Hepatocyte (in vitro differentiated cells): ENCODE data around the gene KIAA1671.

ENCODE experiments used
- EZH2 ChIP-seq: fragments of 200-600 bp; sonication (generic); IDR thresholded peaks from 2 replicates; pipeline ENCODE4 v1.6.1; 2016; ENCODE audit warnings: antibody characterized with exemption, mild to moderate bottlenecking, borderline replicate concordance
- EZH2phosphoT487 ChIP-seq: fragments of 200-600 bp; sonication (generic); IDR thresholded peaks from one replicate; pipeline ENCODE4 v1.6.1; 2018; ENCODE audit warnings: antibody characterized with exemption, mild to moderate bottlenecking, low read depth, moderate library complexity; ENCODE audit not compliant: unreplicated experiment, severe bottlenecking
- TF ChIP-seq, protein P1 (sequence below): fragments of 200-600 bp; sonication (generic); IDR thresholded peaks from 2 replicates; pipeline ENCODE4 v1.5.1; 2016; ENCODE audit warnings: antibody characterized with exemption, mild to moderate bottlenecking; ENCODE audit not compliant: poor library complexity

DNA sequence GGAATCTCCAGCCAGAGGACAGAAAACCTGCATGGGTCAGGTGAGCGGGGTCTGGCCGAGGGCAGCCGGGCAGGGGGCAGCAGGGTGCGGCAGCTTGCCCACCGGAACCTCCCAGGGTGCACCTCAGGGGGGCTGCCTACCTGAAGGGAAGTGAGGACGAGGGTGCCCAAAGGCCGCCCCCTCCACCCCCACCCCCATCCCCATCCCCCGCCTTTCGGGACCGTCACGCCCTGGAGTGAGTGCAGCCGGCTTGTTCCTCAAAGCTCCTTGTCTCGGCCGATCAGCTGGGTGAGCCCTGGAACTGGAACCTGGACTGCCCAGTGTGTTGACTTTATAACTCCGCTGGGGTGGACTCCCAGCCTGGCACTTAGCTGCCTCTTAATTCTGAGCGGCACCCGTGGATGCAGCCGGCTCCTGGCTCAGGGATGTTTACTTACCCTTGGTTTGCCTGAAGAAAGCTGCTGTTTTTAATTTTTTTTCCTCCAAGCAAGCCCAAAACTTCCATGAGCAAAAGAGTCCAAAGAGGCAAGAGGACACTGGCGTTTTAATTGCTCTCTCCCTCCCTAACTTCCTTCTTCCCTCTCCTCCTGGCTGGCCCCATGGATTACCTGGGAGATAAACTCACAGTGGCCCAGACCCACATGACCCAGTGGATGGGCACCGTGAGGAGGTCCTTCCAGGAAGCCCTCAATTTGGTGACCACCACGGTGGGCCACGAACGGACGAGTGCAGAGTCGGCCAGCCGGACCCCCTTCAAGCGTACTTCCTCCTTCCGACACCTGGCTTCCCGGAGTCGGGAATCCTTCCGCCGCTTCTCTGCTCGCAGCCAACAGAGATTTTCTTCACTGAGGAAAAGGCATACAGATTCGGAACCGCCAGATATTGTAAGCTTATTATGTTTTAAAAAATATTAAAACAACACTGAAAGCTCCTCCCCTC is 159.3 kb downstream of the KIAA1671 start:
- TF ChIP-seq, protein P1, sequence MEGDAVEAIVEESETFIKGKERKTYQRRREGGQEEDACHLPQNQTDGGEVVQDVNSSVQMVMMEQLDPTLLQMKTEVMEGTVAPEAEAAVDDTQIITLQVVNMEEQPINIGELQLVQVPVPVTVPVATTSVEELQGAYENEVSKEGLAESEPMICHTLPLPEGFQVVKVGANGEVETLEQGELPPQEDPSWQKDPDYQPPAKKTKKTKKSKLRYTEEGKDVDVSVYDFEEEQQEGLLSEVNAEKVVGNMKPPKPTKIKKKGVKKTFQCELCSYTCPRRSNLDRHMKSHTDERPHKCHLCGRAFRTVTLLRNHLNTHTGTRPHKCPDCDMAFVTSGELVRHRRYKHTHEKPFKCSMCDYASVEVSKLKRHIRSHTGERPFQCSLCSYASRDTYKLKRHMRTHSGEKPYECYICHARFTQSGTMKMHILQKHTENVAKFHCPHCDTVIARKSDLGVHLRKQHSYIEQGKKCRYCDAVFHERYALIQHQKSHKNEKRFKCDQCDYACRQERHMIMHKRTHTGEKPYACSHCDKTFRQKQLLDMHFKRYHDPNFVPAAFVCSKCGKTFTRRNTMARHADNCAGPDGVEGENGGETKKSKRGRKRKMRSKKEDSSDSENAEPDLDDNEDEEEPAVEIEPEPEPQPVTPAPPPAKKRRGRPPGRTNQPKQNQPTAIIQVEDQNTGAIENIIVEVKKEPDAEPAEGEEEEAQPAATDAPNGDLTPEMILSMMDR = peak; percentile 17
- TF ChIP-seq EZH2 = no peak
- no peak for TF ChIP-seq EZH2phosphoT487
